SIG-M5 treated with dmso at 0.1 percent for 504 hours (cell line): Measurements from ENCODE around the gene SEC62.

Source experiments
- DNase-seq: peaks from one replicate; lab custom pipeline; 2025; ENCODE audit not compliant: unreplicated experiment; lab: John Stamatoyannopoulos, UW

SEC62 gene, protein sequence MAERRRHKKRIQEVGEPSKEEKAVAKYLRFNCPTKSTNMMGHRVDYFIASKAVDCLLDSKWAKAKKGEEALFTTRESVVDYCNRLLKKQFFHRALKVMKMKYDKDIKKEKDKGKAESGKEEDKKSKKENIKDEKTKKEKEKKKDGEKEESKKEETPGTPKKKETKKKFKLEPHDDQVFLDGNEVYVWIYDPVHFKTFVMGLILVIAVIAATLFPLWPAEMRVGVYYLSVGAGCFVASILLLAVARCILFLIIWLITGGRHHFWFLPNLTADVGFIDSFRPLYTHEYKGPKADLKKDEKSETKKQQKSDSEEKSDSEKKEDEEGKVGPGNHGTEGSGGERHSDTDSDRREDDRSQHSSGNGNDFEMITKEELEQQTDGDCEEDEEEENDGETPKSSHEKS

GRCh38 chr3:169966428-169966950 is at the start of gene SEC62:
SEC62 (plus strand) TSS chr3:169966807; CDS start chr3:169966823, 16 bp downstream.
- DNase-seq, result peak; percentile 86

DNA sequence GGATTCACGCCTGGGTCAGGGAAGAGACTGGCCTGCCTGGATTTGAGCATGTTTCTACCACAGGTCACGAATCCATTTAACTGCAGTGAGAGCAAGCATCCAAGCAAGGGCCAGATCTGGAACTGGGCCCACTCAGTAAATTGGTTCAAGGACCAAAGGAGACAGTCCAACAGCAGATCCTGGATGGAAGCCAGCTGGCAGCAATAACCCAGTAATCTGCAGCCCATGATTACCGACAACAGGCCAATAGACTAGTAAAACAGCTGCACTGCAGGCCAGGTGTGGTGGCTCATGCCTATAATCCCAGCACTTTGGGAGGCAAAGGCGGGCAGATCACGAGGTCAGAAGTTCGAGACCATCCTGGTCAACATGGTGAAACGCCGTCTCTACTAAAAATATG is 43.4 kb upstream of the SEC62 start:
- no peak for DNase-seq

- DNase-seq, result no peak
Measured at GRCh38 chr3:169923831-169924230, 42.8 kb upstream of the SEC62 start.

DNA sequence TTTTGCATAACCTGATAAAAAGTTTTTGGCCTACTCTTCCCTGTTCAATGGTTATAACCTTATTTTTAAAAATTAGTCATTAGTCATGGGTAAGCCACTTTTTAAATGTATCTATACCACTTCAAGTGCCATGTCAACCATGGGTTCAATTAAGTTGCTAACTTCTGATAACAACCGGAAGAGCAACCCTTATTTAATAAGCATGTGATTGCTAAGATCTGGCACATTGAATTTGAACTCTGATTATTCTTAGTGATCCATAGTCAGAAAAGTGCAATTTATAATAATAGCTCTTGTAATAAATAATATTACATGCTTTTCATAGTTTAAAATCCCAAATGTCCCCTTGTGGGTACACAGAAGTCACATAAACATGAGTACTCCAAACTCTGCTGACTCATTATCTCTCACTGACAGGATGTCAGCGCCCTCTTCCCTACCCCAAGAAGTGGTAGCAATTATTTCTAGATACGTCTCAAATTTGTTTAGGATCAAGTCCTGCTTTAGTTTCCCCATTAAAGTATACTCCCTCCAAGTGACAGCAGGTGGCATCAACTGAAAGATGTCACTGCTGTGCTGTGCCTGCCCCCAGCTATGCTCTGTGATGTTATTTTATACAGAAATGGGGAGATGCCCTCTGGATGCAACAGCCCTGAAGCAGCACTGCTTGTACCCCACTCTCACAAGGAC is 36.6 kb upstream of the SEC62 start:
- peak; percentile 59 for DNase-seq

- DNase-seq, result no peak
Measured at GRCh38 chr3:169930843-169931242, 35.8 kb upstream of the SEC62 start.

DNA sequence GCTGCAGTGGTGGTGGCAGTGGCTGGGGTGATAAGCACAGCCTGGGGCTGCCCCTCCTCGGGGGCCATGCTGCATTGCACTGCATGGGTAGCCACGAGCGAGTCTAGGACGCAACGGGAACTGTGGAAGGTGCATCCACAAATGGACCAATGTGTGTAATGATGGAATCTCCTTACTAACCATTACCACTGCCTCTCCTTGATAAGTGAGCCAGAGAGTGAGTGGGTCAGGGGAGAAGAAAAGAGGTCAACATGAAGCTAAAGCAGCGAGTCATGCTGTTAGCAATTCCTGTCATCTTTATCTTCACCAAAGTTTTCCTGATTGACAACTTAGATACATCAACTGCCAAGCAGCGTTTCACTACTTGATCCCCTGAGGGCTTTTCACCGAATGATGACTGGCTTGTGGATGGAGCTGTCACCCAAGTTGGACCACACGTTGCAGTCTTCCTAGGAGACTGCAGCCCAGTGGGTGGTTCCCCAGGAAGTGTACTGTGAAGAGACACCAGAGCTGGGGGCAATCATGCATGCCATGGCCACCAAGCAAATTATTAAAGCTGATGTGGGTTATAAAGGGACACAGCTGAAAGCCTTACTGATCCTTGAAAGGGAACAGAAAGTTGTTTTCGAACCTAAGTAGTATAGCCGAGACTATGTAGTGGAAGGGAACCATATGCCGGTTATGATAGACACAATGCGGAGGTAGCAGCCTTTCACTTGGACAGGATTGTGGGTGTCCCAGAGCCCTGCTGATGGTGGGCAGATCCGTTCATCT is 34.7 kb upstream of the SEC62 start:
- no peak for DNase-seq

- DNase-seq, result no peak
Measured at GRCh38 chr3:169939320-169939719, 27.3 kb upstream of the SEC62 start.

DNA sequence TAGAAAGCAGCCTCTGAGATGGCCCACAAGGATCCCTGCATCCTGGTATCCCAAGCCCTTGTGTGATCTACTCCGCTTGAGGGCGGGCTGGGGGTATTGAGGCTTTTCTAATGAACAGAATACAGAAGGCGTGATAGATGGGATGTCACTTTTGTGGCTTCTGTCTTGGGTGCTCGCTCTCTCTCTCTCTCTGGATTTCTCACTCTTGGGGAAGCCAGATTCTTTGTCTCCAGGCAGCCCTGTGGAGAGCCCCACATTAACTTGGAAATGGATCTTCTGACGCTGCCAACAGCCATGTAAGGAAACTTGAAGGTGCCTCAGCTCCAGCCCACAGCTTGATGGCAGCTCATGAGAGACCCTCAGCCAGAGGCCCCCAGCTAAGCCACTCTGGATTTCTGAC is 26.9 kb upstream of the SEC62 start:
- DNase-seq, result no peak

DNA sequence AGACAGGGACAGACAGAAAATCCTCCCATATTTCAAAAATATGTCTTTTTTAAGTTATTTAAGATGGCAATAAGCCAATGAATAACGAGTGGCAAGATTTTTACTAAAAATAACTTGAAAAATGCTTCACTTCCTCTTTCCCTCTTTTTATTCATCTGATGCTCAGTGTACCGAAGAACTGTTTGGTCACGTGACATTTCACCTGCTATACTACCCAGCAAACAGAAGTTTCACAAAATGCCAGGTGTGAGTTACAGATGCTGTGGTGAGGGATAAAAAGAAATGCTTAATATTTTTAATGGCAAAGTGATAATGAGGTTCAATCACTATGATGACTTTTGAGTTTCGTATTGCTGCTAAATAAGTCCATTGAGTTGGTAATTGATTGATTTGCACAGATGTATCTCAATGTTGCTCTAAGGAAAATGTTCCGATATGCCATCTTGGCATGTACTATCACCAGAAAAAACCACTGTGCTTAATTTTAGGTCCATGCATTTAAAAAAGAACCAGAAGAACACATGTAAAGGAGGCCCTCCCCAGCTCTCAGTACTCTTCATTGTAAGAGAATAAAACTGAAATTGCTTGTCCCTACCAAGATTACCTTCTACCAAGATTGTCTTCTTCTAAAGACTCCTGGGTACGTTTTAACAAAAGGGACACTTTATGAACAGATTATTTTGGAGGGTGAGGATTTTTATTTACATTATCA is 26.0 kb upstream of the SEC62 start:
- DNase-seq, result peak; percentile 14

- peak; percentile 94 for DNase-seq
Measured at GRCh38 chr3:169945313-169945712, 21.3 kb upstream of the SEC62 start.

DNA sequence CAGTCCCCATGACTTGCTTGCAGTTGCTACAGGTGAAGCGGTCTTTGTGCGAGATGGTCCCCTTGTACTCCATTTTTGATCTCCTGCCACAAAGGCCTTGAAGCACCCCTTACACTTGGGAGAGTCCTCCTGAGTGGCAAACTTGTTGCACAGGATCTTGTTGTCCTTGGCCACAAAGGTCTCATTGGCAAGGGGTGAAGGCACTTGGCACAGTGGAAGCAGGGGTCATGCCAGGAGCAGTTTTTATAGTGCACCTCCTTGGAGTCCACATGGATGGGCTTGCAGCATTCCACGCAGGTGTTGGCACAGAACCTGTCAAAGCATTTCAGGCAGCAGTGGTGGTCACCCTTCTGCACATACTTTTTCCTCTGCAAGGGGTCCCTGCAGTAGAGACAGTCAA is 20.3 kb upstream of the SEC62 start:
- DNase-seq, result no peak

- peak; percentile 12 for DNase-seq
Measured at GRCh38 chr3:169948559-169949448, 17.8 kb upstream of the SEC62 start.

GRCh38 chr3:169952045-169952444 is 14.6 kb upstream of the SEC62 start:
- DNase-seq, result peak; percentile 92

- no peak for DNase-seq
Measured at GRCh38 chr3:169953462-169954141, 13.0 kb upstream of the SEC62 start.

DNA sequence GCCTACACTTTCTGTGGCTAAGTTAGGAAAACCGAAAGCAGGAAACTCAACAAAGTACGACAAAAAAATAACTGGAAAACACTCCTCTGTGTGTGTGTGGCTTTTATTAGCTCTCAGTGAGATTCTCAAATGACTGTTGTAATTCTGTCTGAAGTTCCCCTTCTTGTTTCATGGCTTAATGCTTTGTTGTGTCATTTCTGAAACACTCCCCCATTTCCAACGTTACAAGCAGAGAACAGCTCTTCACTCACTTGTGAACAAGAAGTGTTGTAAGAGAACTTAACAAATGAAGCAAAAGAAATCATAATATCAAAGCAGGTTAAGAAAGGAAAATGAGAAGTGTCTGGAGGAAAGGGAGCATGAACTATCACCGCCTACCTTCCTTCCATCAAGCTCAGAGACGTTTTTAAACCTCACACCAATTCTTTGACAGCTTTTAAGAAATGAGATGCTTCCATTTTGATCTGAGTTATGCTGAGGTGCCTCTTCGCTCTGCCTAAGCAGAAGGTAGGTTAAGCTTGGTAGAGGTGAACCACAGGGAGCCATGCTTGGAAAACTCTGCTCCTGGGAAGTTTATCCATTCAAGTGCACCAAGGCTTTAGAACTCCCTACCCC is 12.4 kb upstream of the SEC62 start:
- DNase-seq, result peak; percentile 98

DNA sequence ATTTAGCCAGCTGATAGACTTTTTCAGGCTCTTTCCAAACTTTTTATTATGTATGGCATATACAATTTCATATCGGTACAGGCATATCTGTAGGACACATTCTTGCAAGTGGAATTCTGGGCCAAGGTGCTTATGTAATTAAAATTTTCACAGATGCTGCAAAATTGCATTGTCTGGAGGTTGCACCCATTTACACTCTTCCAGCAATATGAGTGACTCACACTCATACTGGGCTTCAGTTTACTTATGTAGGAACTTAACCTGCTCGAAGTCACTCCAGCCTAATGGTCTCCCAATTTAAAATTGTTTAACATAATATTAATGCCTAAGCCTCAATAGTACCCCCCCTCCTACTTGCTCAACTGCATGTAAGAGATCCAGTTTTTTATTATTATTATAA is 11.2 kb upstream of the SEC62 start:
- DNase-seq, result no peak

DNA sequence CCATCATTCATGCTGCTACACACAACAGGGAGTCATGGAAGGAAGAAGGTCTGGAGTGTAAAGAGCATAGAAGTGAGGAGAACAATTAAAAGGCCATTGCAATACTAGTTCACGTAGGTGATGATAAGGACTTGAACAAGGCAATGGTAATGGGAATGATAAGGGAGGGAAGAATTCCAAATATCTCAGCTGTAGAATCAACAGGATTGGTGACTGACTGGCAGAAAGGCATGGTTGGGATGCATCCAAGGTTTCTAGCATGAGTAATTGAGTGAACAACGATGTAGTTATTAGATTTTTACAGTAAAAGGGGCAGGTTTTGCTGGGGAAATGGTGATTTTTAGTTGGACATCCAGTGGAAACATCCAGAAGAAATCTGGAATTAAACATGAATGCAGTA is 2.4 kb upstream of the SEC62 start:
- no peak for DNase-seq

DNA sequence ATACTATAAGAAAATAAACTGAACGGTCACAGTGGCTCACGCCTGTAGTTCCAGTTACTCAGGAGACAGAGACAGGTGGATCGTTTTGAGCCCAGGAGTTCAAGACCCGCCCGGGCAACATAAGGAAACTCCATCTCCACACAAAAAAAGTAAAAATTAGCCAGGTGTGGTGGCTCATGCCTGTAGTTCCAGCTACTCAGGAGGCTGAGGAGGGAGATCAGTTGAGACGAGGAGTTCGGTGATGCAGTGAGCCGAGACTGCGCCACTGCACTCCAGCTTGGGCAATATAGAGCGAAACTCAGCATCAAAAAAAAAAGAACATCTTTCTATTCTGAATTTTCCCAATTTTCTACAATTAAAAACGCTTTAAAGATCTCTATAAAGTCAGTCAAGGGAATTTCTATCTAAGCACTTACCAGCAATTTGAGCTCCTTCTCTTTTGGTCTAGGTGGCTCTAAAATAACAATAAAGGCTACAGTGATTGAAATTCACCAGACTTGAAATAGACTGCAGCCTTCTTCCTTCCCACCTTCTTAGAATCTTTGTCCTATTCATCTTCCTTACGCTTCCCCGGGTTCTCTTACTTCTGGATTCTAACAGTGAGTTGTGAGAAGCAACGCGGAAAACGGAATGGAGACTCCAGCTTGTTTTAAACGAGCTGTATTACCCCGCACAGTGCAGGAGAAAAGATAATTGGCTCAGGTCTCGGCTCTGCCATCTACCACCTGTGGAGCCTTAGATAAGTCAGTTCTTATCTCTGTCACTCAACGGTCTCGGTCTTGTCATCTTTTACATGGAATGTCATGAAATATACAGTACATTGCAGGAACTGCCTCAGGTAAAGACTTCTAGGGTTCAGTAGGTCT is 812 bp upstream of the SEC62 start:
- no peak for DNase-seq
